CD4-positive, alpha-beta T cell (primary cell): ENCODE data around the gene SDC1. TPM values are rescaled to one million over a fixed set of nuclear protein-coding genes. Genes with fewer than 3 reads are reported as not detected.

Experiments used
- ATAC-seq: fragments of 200-7000 bp; cut with Tn5 transposase; one replicate; pipeline ENCODE4 v1.10.0; 2022; ENCODE audit warnings: mild to moderate bottlenecking; ENCODE audit not compliant: poor library complexity
- CTCF ChIA-PET: fragments of 350-600 bp; sonication (Branson Sonifier 250); formaldehyde crosslinking; loops from one replicate; lab custom pipeline; 2021; ENCODE audit warnings: antibody characterized with exemption, inconsistent platforms; lab: Charles Lee
- POLR2A ChIA-PET: fragments of 350-600 bp; sonication (Branson Sonifier 250); formaldehyde crosslinking; loops from one replicate; lab custom pipeline; 2021; ENCODE audit warnings: antibody characterized with exemption, inconsistent platforms; lab: Charles Lee
- DNase-seq, 14 experiments: peaks; one replicate each; pipeline ENCODE4 v3.0.0-alpha.2; 2013 to 2020; ENCODE audit warnings: mixed read lengths in 2 of 14
- H3K27ac ChIP-seq, 2 donors: one replicate each; pipeline versions ENCODE4 v1.5.1 to v1.7.0; 2013; ENCODE audit warnings: low read length in 2 of 2, low read depth in 1 of 2, mild to moderate bottlenecking in 1 of 2
- H3K27me3 ChIP-seq, 2 experiments: 1 replicate in 1 of 2; 2 replicates in 1 of 2; pipeline versions ENCODE4 v1.6.1 to v1.7.0; 2013; ENCODE audit warnings: low read length in 2 of 2, control low read depth in 1 of 2, mild to moderate bottlenecking in 1 of 2, moderate library complexity in 1 of 2; ENCODE audit not compliant: insufficient read depth in 2 of 2, control insufficient read depth in 1 of 2
- H3K36me3 ChIP-seq: one replicate; pipeline ENCODE4 v1.6.1; 2013; ENCODE audit warnings: low read length, control low read depth; ENCODE audit not compliant: insufficient read depth
- H3K4me1 ChIP-seq: one replicate; pipeline ENCODE4 v1.6.1; 2013; ENCODE audit warnings: low read length, control low read depth; ENCODE audit not compliant: insufficient read depth
- H3K4me3 ChIP-seq: one replicate; pipeline ENCODE4 v1.5.1; 2013; ENCODE audit warnings: mild to moderate bottlenecking, low read length, moderate library complexity
- H3K9me3 ChIP-seq, 2 experiments: 1 replicate in 1 of 2; 2 replicates in 1 of 2; pipeline versions ENCODE4 v1.6.1 to v1.7.0; 2013; ENCODE audit warnings: low read length in 2 of 2, mild to moderate bottlenecking in 2 of 2, control low read depth in 1 of 2, moderate library complexity in 1 of 2; ENCODE audit not compliant: control insufficient read depth in 1 of 2, insufficient read depth in 1 of 2
- H3K27ac Mint-ChIP-seq: one replicate; pipeline ENCODE4 v1.8.0; 2020; ENCODE audit warnings: mixed read lengths
- H3K27me3 Mint-ChIP-seq: one replicate; pipeline ENCODE4 v1.8.0; 2021; ENCODE audit warnings: mixed read lengths
- H3K36me3 Mint-ChIP-seq: one replicate; pipeline ENCODE4 v1.8.0; 2021; ENCODE audit warnings: low read depth, mixed read lengths
- H3K4me1 Mint-ChIP-seq: one replicate; pipeline ENCODE4 v1.8.0; 2021; ENCODE audit warnings: low read depth, mixed read lengths
- H3K4me3 Mint-ChIP-seq: one replicate; pipeline ENCODE4 v1.8.0; 2020; ENCODE audit warnings: mild to moderate bottlenecking, mixed read lengths
- H3K9me3 Mint-ChIP-seq: one replicate; pipeline ENCODE4 v1.8.0; 2020; ENCODE audit warnings: mixed read lengths
- CTCF ChIP-seq: fragments of 200-600 bp; IDR thresholded peaks from one replicate; pipeline ENCODE4 v1.8.0; 2022; ENCODE audit warnings: antibody characterized with exemption, mild to moderate bottlenecking
- intact Hi-C, 2 experiments: fragments of 100-400 bp; cut with DNase I in 1 of 2; cut with micrococcal nuclease in 1 of 2; formaldehyde crosslinking; loops; one replicate each; pipeline versions ENCODE4 v1.15.1 to v1.9.0; 2023 to 2025; cut with DNase I, micrococcal nuclease
- total RNA-seq, 174 experiments: library from RNA in 2 of 174; stranded (reverse) in 2 of 174; gene quantifications; one replicate each; pipeline ENCODE4 v1.2.3 and lab custom pipeline; 2021 to 2026

SDC1 gene
- total RNA-seq, 2 experiments from 2014 or later, result not detected

- no peak for DNase-seq
- Histone ChIP-seq H3K36me3 (no peaks in the 10 kb centered on the region), H3K27me3 (peaks cover 3 to 5% of the 10 kb centered on the region in 2 experiments), H3K4me3 (no peak overlapping the region), H3K9me3 (no peaks in the 10 kb centered on the region), H3K27ac (no peak overlapping the region), H3K4me1 (no peaks in the 10 kb centered on the region)
- peaks cover 28% of the 10 kb centered on the region for H3K27me3 Mint-ChIP-seq
- no peak overlapping the region for H3K27ac Mint-ChIP-seq
- POLR2A ChIA-PET, result no interaction called here
- CTCF ChIA-PET, result no interaction called here
- intact Hi-C loops, result no loop called here
- no peak overlapping the region for H3K4me3 Mint-ChIP-seq
- no peak for ATAC-seq
- H3K36me3 Mint-ChIP-seq, result no peaks in the 10 kb centered on the region
- H3K4me1 Mint-ChIP-seq, result no peaks in the 10 kb centered on the region
- no peak for TF ChIP-seq CTCF
- no peaks in the 10 kb centered on the region for H3K9me3 Mint-ChIP-seq
These were observed 67.6 kb downstream of the SDC1 start for GRCh38 chr2:20157193-20157891.

- H3K27ac Mint-ChIP-seq, result no peak overlapping the region
- intact Hi-C loops, result no loop called here
- H3K9me3 Mint-ChIP-seq, result no peaks in the 10 kb centered on the region
- ChIA-PET CTCF (no interaction called here), POLR2A (no interaction called here)
- no peaks in the 10 kb centered on the region for H3K4me1 Mint-ChIP-seq
- Histone ChIP-seq H3K27ac (no peak overlapping the region), H3K27me3 (peaks cover 0 to 3% of the 10 kb centered on the region in 2 experiments), H3K9me3 (no peaks in the 10 kb centered on the region), H3K4me3 (no peak overlapping the region), H3K36me3 (no peaks in the 10 kb centered on the region), H3K4me1 (no peaks in the 10 kb centered on the region)
- DNase-seq, result no peak
- peaks cover 24% of the 10 kb centered on the region for H3K27me3 Mint-ChIP-seq
- H3K4me3 Mint-ChIP-seq, result no peak overlapping the region
- no peaks in the 10 kb centered on the region for H3K36me3 Mint-ChIP-seq
- ATAC-seq, result no peak
- TF ChIP-seq CTCF, result no peak
These were observed 68.1 kb downstream of the SDC1 start for GRCh38 chr2:20156836-20157192.

- H3K4me3 ChIP-seq, result no peak overlapping the region
- no peak overlapping the region for H3K4me3 Mint-ChIP-seq
- no peaks in the 10 kb centered on the region for H3K9me3 ChIP-seq
- no peak overlapping the region for H3K27ac Mint-ChIP-seq
- H3K27ac ChIP-seq, result no peak overlapping the region
- ChIA-PET POLR2A (no interaction called here), CTCF (no interaction called here)
- ATAC-seq (no peak), DNase-seq (no peak)
- peaks cover 2 to 3% of the 10 kb centered on the region in 2 experiments for H3K27me3 ChIP-seq
- H3K4me1 ChIP-seq, result no peaks in the 10 kb centered on the region
- peaks cover 19% of the 10 kb centered on the region for H3K27me3 Mint-ChIP-seq
- TF ChIP-seq CTCF, result no peak
- no peaks in the 10 kb centered on the region for H3K36me3 Mint-ChIP-seq
- H3K4me1 Mint-ChIP-seq, result no peaks in the 10 kb centered on the region
- H3K9me3 Mint-ChIP-seq, result no peaks in the 10 kb centered on the region
- no peaks in the 10 kb centered on the region for H3K36me3 ChIP-seq
- intact Hi-C loops, result no loop called here
These were observed 68.7 kb downstream of the SDC1 start for GRCh38 chr2:20156076-20156759.
